GM21381 (cell line): Measurements from ENCODE around the gene RBMS3.

ENCODE experiments used
- ATAC-seq: cut with Tn5 transposase; IDR thresholded peaks from one replicate; pipeline ENCODE4 v1.9.1; 2021; ENCODE audit warnings: mild to moderate bottlenecking, moderate library complexity; ENCODE audit not compliant: unreplicated experiment

Gene RBMS3

GRCh38 chr3:29608414-29609327 is 327.8 kb downstream of the RBMS3 start:
- ATAC-seq: no peak

GRCh38 chr3:29609328-29609811 is 328.5 kb downstream of the RBMS3 start:
- ATAC-seq: no peak

- no peak for ATAC-seq
Observed at GRCh38 chr3:29610781-29611180, 329.9 kb downstream of the RBMS3 start.

- ATAC-seq: no peak
Observed at GRCh38 chr3:29611252-29611651, 330.4 kb downstream of the RBMS3 start.

GRCh38 chr3:29612536-29612935 is 331.7 kb downstream of the RBMS3 start:
- ATAC-seq: no peak

- ATAC-seq: no peak
Observed at GRCh38 chr3:29614954-29615353, 334.1 kb downstream of the RBMS3 start.

- no peak for ATAC-seq
Observed at GRCh38 chr3:29618395-29619282, 337.8 kb downstream of the RBMS3 start.

- no peak for ATAC-seq
Observed at GRCh38 chr3:29619676-29620075, 338.8 kb downstream of the RBMS3 start.

GRCh38 chr3:29627136-29628117 is 346.6 kb downstream of the RBMS3 start:
- no peak for ATAC-seq

GRCh38 chr3:29628795-29629194 is 347.9 kb downstream of the RBMS3 start:
- no peak for ATAC-seq

GRCh38 chr3:29635888-29636287 is 355.0 kb downstream of the RBMS3 start:
- no peak for ATAC-seq

GRCh38 chr3:29637068-29637467 is 356.2 kb downstream of the RBMS3 start:
- no peak for ATAC-seq

GRCh38 chr3:29639578-29640290 is 358.9 kb downstream of the RBMS3 start:
- ATAC-seq: no peak

GRCh38 chr3:29642393-29643033 is 361.6 kb downstream of the RBMS3 start:
- ATAC-seq: no peak

GRCh38 chr3:29643034-29643425 is 362.2 kb downstream of the RBMS3 start:
- no peak for ATAC-seq

GRCh38 chr3:29644261-29644660 is 363.4 kb downstream of the RBMS3 start:
- ATAC-seq: no peak

GRCh38 chr3:29644956-29645636 is 364.2 kb downstream of the RBMS3 start:
- no peak for ATAC-seq

GRCh38 chr3:29646043-29646442 is 365.2 kb downstream of the RBMS3 start:
- no peak for ATAC-seq
